HG03520 (cell line): ENCODE results near the gene DNAJB1.
A peak's percentile ranks its signal among the peaks of the same experiment; 100 is the strongest.

Experiments used
- ATAC-seq: cut with Tn5 transposase; IDR thresholded peaks from one replicate; pipeline ENCODE4 v1.9.1; 2021; ENCODE audit warnings: mild to moderate bottlenecking, moderate library complexity; ENCODE audit not compliant: unreplicated experiment

DNAJB1 gene

GRCh38 chr19:14496029-14496833 lies 22.0 kb downstream of the DNAJB1 start, which contains the start of gene GIPC1:
Gene GIPC1 (minus strand): TSS chr19:14496127. CDS start chr19:14482976, 13,151 bp downstream.
- peak; percentile 53 for ATAC-seq

DNA sequence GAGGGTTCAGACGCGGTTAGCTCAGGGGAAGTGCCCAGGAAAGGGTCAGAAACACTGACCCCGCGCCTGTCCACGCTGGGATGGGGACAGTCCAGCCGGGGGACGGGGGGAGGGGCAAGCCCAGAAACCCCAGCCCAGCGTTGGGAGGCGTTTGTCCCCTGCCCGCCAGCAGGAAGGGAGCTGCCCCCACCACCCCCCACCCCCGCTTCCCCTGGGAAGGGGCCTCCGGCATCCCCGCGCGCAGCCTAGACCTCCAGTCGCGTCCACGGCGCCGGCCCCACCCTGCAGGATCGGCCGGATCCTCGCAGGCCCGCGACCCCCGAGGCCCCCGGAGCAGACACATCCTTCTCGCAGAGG lies 22.5 kb downstream of the DNAJB1 start:
- ATAC-seq, result no peak

- no peak for ATAC-seq
These were observed 23.1 kb downstream of the DNAJB1 start for GRCh38 chr19:14494910-14495671.

- ATAC-seq, result no peak
These were observed 23.8 kb downstream of the DNAJB1 start for GRCh38 chr19:14494411-14494810.

DNA sequence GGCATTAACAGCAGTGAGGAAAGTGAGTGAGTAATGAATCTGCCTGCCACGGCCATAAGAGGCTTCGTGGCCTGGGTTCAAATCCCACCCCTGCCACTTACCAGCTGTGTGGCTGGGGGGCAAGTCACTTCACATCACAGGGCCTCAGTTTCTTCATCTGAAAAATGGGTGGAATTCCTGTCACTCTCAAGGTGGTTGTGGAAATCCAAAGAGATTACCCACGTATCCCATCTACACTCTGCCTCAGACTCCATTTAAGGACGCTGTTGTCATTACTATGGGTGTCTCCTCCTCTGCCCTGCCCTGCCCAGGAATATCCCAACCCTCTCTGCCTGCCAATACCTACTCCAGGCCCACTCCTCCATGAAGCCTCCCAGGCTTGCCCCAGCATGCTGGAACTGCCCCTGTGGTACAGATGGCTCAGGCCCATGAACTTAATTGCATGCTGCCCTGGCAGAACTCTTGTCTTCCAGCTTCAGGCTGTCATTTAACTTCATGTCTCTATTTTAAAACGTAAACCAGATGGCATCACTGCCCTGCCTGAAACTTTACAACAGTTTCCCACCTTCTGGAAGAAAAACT lies 25.4 kb downstream of the DNAJB1 start:
- ATAC-seq, result no peak

- no peak for ATAC-seq
These were observed 30.6 kb downstream of the DNAJB1 start for GRCh38 chr19:14487370-14488125.

- no peak for ATAC-seq
These were observed 35.8 kb downstream of the DNAJB1 start for GRCh38 chr19:14482172-14482941.

GRCh38 chr19:14480700-14481079 lies 37.5 kb downstream of the DNAJB1 start:
- no peak for ATAC-seq

- no peak for ATAC-seq
These were observed 38.1 kb downstream of the DNAJB1 start for GRCh38 chr19:14479975-14480699.

DNA sequence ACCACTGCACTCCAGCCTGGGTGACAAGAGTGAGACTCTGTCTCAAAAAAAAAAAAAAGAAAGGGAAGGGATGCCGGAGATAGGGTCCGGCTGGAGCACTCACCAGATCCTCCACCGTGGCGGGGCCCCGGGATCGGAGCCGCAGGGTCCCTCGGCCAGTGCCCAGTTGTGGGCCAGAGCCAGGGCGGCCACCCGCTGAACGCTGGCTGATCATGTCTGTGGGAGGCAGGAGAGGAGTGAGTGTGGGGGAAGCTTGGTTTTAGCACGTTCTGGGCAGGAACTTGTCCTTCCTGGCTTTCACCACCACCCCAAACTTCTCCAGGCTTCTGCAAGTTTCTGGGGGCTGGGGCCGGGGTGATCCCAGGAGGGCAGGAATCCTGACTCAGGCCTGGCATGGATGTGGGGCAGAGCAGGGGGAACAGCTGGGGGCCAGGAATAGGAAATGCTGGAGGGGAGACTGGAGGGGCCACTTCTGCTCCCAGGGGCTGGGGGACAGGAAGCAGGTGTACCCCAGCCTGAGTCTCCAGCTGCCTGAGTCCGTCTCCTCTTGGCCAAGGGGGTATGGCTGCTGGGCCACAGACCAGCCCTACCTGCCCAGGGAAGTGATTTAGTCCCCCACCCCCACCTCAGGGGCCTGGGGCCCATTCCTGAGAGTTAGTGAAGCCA lies 38.8 kb downstream of the DNAJB1 start:
- ATAC-seq, result no peak

DNA sequence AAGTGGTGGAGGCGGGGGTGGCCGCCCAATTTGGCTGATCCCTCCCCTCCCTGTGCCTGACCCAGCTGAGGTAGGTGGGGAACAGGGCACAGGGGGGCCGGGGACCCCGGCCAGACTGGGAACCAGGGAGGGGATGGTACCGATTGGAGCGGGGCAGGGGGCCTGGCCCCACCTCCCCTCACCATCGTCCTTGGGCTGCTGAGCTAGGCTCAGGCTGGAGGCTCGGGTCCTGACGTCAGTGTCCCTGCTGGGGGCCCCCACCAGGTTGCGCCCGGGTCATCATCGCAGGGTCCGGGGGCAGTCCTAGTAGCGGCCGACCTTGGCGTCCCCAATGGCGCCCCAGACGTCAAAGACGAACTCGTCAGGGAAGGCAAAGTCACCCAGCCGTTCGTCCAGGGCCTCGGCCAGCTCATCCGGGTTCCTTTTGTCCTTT lies 40.1 kb downstream of the DNAJB1 start:
- no peak for ATAC-seq

DNA sequence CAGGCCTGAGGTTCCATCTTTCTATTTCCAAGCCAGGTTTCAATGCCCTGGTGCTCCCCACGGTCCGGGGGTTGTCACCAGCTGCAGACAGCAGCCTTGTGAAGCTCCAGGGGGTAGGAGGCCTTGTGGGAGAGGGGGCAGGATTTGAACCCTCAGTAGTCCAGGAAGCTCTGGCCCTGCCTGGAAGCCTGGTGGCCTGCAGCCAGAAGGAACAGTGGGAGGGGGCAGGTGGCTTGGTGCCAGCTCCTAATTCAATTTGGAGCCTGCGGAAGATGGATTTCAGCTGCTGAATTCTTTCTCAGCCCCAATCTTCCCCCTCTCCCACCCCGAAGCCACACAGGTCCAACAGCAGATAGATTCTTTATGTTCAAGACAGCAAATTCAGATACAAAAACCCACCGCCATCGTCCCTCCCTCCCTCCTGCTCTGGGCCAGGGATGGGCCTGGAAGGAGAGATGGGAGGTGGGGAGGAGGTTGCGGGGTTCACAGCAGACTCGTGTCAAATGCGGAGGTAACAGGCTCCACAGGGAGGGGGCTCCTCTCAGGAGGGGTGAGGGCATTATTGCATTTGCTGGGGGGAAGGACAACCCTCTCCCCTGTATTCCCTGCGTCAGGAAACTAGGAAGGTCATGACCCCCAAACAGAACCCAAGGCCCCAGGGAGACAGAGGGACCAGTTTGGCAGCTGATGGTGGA lies 40.6 kb downstream of the DNAJB1 start:
- no peak for ATAC-seq

DNA sequence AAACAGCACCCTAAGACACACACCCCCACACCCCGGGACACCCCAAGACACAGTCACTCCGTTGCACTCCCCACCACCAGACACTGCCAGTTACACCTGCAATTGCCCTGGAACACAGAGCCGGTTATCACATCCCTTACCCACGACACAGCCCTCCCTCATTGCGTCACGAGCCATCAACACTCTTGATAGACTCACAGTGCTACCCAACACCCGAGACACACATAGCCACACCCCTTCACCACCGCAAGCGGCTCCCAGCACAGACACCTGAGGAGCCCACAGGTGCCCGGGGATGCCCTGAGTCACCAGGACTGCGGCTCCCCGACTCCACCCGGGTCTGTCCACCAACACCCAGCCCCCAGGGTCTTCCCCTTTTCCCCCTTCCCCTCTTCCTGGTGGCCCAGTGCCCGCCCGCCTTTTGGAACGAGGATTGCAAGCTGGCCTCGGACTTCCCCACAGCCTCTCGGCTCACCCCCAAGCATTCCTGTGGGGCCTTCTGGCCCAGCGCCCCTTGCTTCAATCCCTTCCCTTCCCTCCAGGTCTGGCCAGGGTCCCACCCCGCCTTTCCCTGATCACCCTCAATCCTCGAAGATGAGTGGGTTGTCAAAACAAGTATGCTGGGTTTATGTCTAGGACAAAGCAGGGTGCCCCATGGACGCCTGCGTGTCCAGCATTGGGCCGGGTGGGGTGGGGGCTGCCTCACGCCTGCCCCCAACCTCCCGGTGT lies 41.4 kb downstream of the DNAJB1 start:
- no peak for ATAC-seq

DNA sequence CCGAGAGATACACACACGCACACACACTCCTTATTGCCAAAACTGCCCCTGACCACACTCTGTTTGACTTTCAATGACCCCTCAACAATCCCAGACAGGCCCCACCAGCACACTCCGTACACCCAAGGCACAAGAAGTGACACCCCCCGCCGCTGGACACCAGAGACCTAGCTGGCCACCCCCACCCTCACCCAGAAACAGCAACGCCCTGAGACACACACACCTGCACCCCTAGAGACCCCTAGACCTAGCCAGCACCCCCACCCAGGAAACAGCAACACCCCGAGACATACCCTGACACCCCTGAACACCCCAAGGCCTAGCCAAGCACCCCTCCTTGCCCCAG lies 41.9 kb downstream of the DNAJB1 start:
- no peak for ATAC-seq

DNA sequence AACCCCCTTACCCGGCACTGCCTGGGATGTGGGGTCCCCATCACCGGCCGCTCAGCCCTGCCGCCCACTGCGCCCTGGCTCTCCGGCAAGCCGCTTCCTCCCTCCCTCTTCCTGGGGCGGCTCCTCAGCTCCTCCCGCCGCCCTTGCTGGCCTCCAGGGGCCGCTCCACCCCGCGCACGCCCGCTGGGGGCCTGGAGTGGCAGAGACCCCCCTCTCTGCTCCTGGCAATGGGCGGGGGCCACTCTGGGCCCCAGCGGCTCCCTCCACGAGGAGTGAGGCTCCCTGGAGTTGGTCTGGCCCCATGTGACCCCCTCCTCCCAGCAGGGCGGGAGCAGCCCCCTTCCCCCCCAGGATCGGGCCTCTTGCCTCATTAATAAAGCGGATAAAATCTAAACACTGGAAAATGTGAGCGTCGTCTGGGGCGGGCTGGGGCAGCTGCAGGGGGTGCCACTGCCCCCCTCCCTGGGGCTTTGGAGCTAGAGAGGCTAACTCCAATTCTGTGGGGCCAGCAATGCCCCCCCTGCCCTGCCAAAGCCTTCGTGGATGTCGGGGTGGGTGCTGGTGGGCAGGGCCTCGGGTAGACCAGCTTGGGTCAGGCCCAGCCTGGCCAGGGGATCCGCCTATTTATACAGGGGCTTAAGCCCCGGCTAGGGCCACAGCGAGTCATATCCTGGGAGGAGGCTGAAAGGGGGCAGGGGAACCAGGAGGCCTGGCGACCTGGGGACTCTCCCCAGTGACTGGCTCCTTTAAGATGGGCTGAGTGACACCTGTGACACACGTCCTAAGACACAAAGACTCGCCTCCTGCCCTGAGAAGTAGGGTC lies 42.7 kb downstream of the DNAJB1 start, which contains the start of gene PTGER1:
PTGER1 (minus strand) TSS at position 104 of the 823 bp plus-strand sequence. CDS start 1,034 bp downstream, outside the sequence.
- no peak for ATAC-seq

DNA sequence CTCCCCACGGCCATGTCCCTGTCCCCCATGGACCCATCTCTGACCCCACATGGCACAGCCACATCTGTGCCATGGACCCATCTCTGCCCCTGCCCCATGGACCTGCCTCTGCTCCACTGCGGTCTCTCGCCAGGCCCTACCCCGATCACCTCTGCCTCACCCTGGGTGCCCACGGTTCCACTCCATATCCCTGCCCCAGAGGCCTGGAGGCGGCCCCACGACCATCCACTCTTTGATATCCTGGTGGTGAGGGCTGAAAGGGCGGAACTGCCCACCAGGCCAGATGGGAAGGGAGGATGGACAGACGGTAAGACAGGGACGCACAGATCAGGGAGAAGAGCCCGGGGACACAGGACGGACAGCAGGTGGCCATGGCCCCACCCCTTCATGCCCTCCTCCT lies 43.4 kb downstream of the DNAJB1 start:
- no peak for ATAC-seq

GRCh38 chr19:14473978-14474578 lies 44.1 kb downstream of the DNAJB1 start:
- no peak for ATAC-seq
